Activated T-helper 17 cell treated with anti-CD3 and anti-CD28 coated beads, Interleukin-2, amount 50 U/mL, for 72 hours (primary cell): ENCODE measurements around the gene MAP4K3. TPM values are rescaled to one million over a fixed set of nuclear protein-coding genes. Genes with fewer than 3 reads are reported as not detected.

Experiments
- ATAC-seq: fragments of 150-1000 bp; cut with Tn5 transposase; replicated peaks from 2 replicates; pipeline ENCODE4 v1.10.0; 2021; ENCODE audit warnings: mild to moderate bottlenecking, moderate library complexity
- H3K27ac Mint-ChIP-seq: one replicate; pipeline ENCODE4 v1.8.0; 2022; ENCODE audit warnings: mixed read lengths
- H3K27me3 Mint-ChIP-seq: one replicate; pipeline ENCODE4 v1.8.0; 2022; ENCODE audit warnings: mixed read lengths
- H3K36me3 Mint-ChIP-seq: one replicate; pipeline ENCODE4 v1.8.0; 2022; ENCODE audit warnings: low read depth, mild to moderate bottlenecking, mixed read lengths
- H3K4me1 Mint-ChIP-seq: one replicate; pipeline ENCODE4 v1.8.0; 2022; ENCODE audit warnings: mixed read lengths
- H3K4me3 Mint-ChIP-seq: one replicate; pipeline ENCODE4 v1.8.0; 2022; ENCODE audit warnings: mild to moderate bottlenecking, mixed read lengths
- H3K9me3 Mint-ChIP-seq: one replicate; pipeline ENCODE4 v1.8.0; 2022; ENCODE audit warnings: mixed read lengths
- total RNA-seq, 2 donors: library from RNA; stranded (reverse); gene quantifications; one replicate each; pipeline ENCODE4 v1.2.3, GENCODE V29; 2022

Gene MAP4K3
- total RNA-seq, 2 donors from 2014 or later = 8.9 to 11.3 TPM

GRCh38 chr2:39300044-39300978 is 136.8 kb downstream of the MAP4K3 start:
- Mint-ChIP-seq H3K4me1 (no peaks in the 10 kb centered on the region), H3K36me3 (peaks cover 5% of the 10 kb centered on the region), H3K27ac (no peak overlapping the region), H3K4me3 (no peak overlapping the region), H3K9me3 (no peaks in the 10 kb centered on the region), H3K27me3 (no peaks in the 10 kb centered on the region)
- ATAC-seq = no peak

- ATAC-seq = no peak
- no peak overlapping the region for H3K4me3 Mint-ChIP-seq
- peaks cover 48% of the 10 kb centered on the region for H3K36me3 Mint-ChIP-seq
- H3K4me1 Mint-ChIP-seq = no peaks in the 10 kb centered on the region
- no peak overlapping the region for H3K27ac Mint-ChIP-seq
- H3K27me3 Mint-ChIP-seq = no peaks in the 10 kb centered on the region
- no peaks in the 10 kb centered on the region for H3K9me3 Mint-ChIP-seq
Measured at GRCh38 chr2:39290433-39290832, 146.7 kb downstream of the MAP4K3 start.

- no peak overlapping the region for H3K4me3 Mint-ChIP-seq
- no peak for ATAC-seq
- no peak overlapping the region for H3K27ac Mint-ChIP-seq
- peaks cover 48% of the 10 kb centered on the region for H3K36me3 Mint-ChIP-seq
- H3K9me3 Mint-ChIP-seq = no peaks in the 10 kb centered on the region
- no peaks in the 10 kb centered on the region for H3K27me3 Mint-ChIP-seq
- H3K4me1 Mint-ChIP-seq = no peaks in the 10 kb centered on the region
Measured at GRCh38 chr2:39289609-39290008, 147.5 kb downstream of the MAP4K3 start.

DNA sequence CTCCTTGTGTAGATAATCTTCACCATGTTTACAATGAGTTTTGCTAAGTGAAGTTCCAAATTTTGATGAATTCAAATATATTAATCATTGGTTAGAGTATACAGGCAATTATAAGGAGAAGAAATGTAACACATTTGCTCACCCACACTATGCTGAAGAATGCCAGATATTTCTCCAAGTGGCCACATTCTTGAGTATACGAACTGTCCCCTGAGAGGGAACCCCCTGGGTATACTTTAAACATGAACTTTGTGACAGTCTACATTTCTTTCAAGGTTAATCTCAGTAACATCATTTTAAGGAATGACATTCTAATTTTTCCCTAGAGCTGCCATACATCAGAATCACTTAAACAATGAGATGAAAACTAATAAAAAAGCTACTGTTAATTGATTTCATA is 153.5 kb downstream of the MAP4K3 start:
- Mint-ChIP-seq H3K27me3 (no peaks in the 10 kb centered on the region), H3K4me1 (no peaks in the 10 kb centered on the region), H3K9me3 (no peaks in the 10 kb centered on the region), H3K27ac (no peak overlapping the region), H3K36me3 (peaks cover 45% of the 10 kb centered on the region), H3K4me3 (no peak overlapping the region)
- no peak for ATAC-seq

GRCh38 chr2:39281391-39281790 is 155.7 kb downstream of the MAP4K3 start:
- ATAC-seq = no peak
- no peaks in the 10 kb centered on the region for H3K27me3 Mint-ChIP-seq
- H3K4me1 Mint-ChIP-seq = no peaks in the 10 kb centered on the region
- no peak overlapping the region for H3K4me3 Mint-ChIP-seq
- H3K9me3 Mint-ChIP-seq = no peaks in the 10 kb centered on the region
- no peak overlapping the region for H3K27ac Mint-ChIP-seq
- H3K36me3 Mint-ChIP-seq = peaks cover 41% of the 10 kb centered on the region

DNA sequence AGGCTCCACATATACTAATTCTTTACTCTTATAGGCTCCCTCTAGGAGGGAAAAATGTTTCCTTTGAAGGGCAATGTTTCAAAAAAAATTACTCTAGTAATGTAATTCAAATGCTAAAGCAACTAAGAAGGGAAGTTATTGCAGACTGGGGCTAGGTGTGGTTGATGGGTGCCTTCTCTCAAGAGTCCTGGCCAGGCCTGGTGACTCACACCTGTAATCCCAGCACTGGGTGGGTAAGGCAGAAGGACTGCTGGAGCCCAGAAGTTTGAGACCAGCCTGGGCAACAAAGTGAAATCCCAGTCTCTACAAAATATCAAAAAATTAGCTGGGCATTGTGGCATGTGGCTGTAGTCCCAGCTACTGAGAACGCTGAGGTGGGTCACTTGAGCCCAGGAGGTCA is 162.1 kb downstream of the MAP4K3 start:
- Mint-ChIP-seq H3K4me3 (no peak overlapping the region), H3K27me3 (no peaks in the 10 kb centered on the region), H3K9me3 (no peaks in the 10 kb centered on the region), H3K36me3 (peaks cover 58% of the 10 kb centered on the region), H3K4me1 (no peaks in the 10 kb centered on the region), H3K27ac (no peak overlapping the region)
- no peak for ATAC-seq

DNA sequence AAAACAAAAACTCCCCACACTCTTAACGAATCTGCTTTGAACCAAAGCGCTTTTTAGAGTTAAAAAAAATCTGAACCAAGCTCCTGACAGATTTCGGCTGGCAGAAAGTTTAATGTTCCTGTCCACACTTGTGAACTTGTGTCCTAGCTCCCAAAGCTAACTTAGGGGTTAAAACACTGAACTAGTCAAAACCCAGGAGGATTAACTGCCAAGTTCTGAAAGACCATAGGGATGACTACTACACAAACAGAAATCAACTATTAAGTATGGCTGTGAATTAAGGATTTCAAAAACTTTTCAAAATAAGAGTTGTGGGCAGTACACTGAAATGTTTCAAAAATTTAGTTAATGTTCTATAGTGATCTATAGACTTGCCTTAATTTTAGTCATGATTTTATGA is 167.1 kb downstream of the MAP4K3 start:
- no peak for ATAC-seq
- H3K9me3 Mint-ChIP-seq = no peaks in the 10 kb centered on the region
- H3K4me1 Mint-ChIP-seq = peaks cover 7% of the 10 kb centered on the region
- peaks cover 43% of the 10 kb centered on the region for H3K36me3 Mint-ChIP-seq
- H3K27ac Mint-ChIP-seq = no peak overlapping the region
- H3K4me3 Mint-ChIP-seq = no peak overlapping the region
- H3K27me3 Mint-ChIP-seq = no peaks in the 10 kb centered on the region

- no peak overlapping the region for H3K4me3 Mint-ChIP-seq
- ATAC-seq = no peak
- peaks cover 47% of the 10 kb centered on the region for H3K36me3 Mint-ChIP-seq
- H3K27me3 Mint-ChIP-seq = no peaks in the 10 kb centered on the region
- peaks cover 7% of the 10 kb centered on the region for H3K4me1 Mint-ChIP-seq
- H3K9me3 Mint-ChIP-seq = no peaks in the 10 kb centered on the region
- H3K27ac Mint-ChIP-seq = no peak overlapping the region
Measured at GRCh38 chr2:39266916-39267434, 170.1 kb downstream of the MAP4K3 start.

GRCh38 chr2:39266139-39266805 is 170.8 kb downstream of the MAP4K3 start:
- no peaks in the 10 kb centered on the region for H3K27me3 Mint-ChIP-seq
- ATAC-seq = peak; percentile 77
- no peaks in the 10 kb centered on the region for H3K9me3 Mint-ChIP-seq
- no peak overlapping the region for H3K4me3 Mint-ChIP-seq
- H3K27ac Mint-ChIP-seq = peak overlapping the region; percentile 2
- peaks cover 49% of the 10 kb centered on the region for H3K36me3 Mint-ChIP-seq
- H3K4me1 Mint-ChIP-seq = peaks cover 7% of the 10 kb centered on the region

DNA sequence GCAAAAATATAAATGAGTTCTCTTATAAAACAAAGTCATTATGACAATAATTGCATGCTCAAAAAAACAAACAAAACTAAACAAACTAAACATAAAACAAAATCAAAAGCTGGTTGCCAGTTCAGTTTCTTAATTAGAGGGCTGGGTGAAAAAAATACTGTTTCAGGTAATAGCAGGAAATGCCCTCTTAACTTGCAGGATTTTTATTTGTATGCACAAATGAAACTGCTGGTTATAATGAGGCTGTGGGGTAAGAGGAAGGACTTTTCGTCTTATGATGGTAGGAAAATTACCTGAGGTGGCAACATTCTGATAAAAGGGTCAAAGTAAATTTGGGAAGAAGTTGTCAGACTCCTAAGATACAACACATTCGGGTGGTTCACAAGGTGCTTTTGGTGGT is 171.8 kb downstream of the MAP4K3 start:
- Mint-ChIP-seq H3K4me1 (peaks cover 7% of the 10 kb centered on the region), H3K36me3 (peaks cover 50% of the 10 kb centered on the region), H3K9me3 (no peaks in the 10 kb centered on the region), H3K27me3 (no peaks in the 10 kb centered on the region), H3K4me3 (no peak overlapping the region), H3K27ac (no peak overlapping the region)
- ATAC-seq = no peak

- no peak overlapping the region for H3K4me3 Mint-ChIP-seq
- H3K27me3 Mint-ChIP-seq = no peaks in the 10 kb centered on the region
- H3K4me1 Mint-ChIP-seq = peaks cover 7% of the 10 kb centered on the region
- no peaks in the 10 kb centered on the region for H3K9me3 Mint-ChIP-seq
- ATAC-seq = no peak
- peaks cover 49% of the 10 kb centered on the region for H3K36me3 Mint-ChIP-seq
- no peak overlapping the region for H3K27ac Mint-ChIP-seq
Measured at GRCh38 chr2:39264733-39265132, 172.4 kb downstream of the MAP4K3 start.

GRCh38 chr2:39260087-39260486 is 177.0 kb downstream of the MAP4K3 start:
- H3K9me3 Mint-ChIP-seq = no peaks in the 10 kb centered on the region
- H3K36me3 Mint-ChIP-seq = peaks cover 61% of the 10 kb centered on the region
- no peak overlapping the region for H3K27ac Mint-ChIP-seq

GRCh38 chr2:39256040-39256439 is 181.0 kb downstream of the MAP4K3 start:
- H3K27me3 Mint-ChIP-seq = no peaks in the 10 kb centered on the region
- H3K27ac Mint-ChIP-seq = no peak overlapping the region
- no peak for ATAC-seq
- H3K36me3 Mint-ChIP-seq = peaks cover 72% of the 10 kb centered on the region
- H3K4me1 Mint-ChIP-seq = no peaks in the 10 kb centered on the region
- no peaks in the 10 kb centered on the region for H3K9me3 Mint-ChIP-seq
- H3K4me3 Mint-ChIP-seq = no peak overlapping the region

More at GRCh38 chr2:39260087-39260486, 177.0 kb downstream of the MAP4K3 start:
- Mint-ChIP-seq H3K27me3 (no peaks in the 10 kb centered on the region), H3K4me1 (no peaks in the 10 kb centered on the region), H3K4me3 (no peak overlapping the region)
- no peak for ATAC-seq

GRCh38 chr2:39252888-39253518 is 184.1 kb downstream of the MAP4K3 start:
- no peak for ATAC-seq
- no peaks in the 10 kb centered on the region for H3K27me3 Mint-ChIP-seq
- H3K27ac Mint-ChIP-seq = no peak overlapping the region
- H3K9me3 Mint-ChIP-seq = no peaks in the 10 kb centered on the region
- H3K4me3 Mint-ChIP-seq = no peak overlapping the region
- peaks cover 4% of the 10 kb centered on the region for H3K4me1 Mint-ChIP-seq
- peaks cover 59% of the 10 kb centered on the region for H3K36me3 Mint-ChIP-seq
